ENCODE data around the gene FAT1. TPM values are rescaled to one million over a fixed set of nuclear protein-coding genes. Genes with fewer than 3 reads are reported as not detected.

FAT1 gene
- total RNA-seq = 100 to 1,000 TPM; 321 to 477 (median 380) TPM

- Histone ChIP-seq H3K4me1 (peaks cover 0 to 21% (median 8%) of the 10 kb centered on the region in 4 donors), H3K27ac (peak within 1 kb of the TSS; percentile 94 to 97 (median 96)), H3K36me3 (no peaks in the 10 kb centered on the region), H3K4me3 (peak within 1 kb of the TSS; percentile 70 to 96 (median 86)), H3K27me3 (peaks cover 13% of the 10 kb centered on the region), H3K9me3 (peaks cover 0 to 9% of the 10 kb centered on the region in 2 donors)
- WGBS, 2 donors (ENCODE audit: low coverage in 1 of 2) = 12% methylated on average over 98 of the region's 112 CpGs; no CpG with 5 or more reads in 1 of the 2 donors
- in situ Hi-C loops (cut with MboI; ENCODE audit: low pct_ligation_motif_present in 1 of 4, low pct_unique_long_range_greater_than_20kb in 1 of 4, low sequenced_read_pairs in 3 of 4) = no loop called here
- DNase-seq = peak; percentile 71
- intact Hi-C loops (cut with DNase I; ENCODE audit: low total_unique reads) = loop anchor here (5.0 kb wide), 1 partner anchor 46 kb away; no protein-coding TSS in a partner anchor
- TF ChIP-seq CTCF (IDR thresholded peaks at IDR 0.05) (no peak), POLR2A (IDR thresholded peaks at IDR 0.05) (peak; percentile 74), EP300 (IDR thresholded peaks at IDR 0.05; ENCODE audit: low read depth) (no peak), POLR2AphosphoS5 (IDR thresholded peaks at IDR 0.05) (peak; percentile 65 to 89 (median 72))
Observed at GRCh38 chr4:186723292-186724057, at the start of gene FAT1. Gene FAT1 (minus strand): TSS chr4:186723856. CDS start chr4:186709827, 14,029 bp downstream.

- H3K36me3 ChIP-seq = no peaks in the 10 kb centered on the region
- H3K27me3 ChIP-seq = no peaks in the 10 kb centered on the region
- no peaks in the 10 kb centered on the region for H3K9me3 ChIP-seq
- in situ Hi-C loops (cut with MboI; ENCODE audit: low pct_ligation_motif_present in 1 of 4, low pct_unique_long_range_greater_than_20kb in 1 of 4, low sequenced_read_pairs in 3 of 4) = no loop called here
- DNase-seq = no peak
- TF ChIP-seq POLR2A (IDR thresholded peaks at IDR 0.05) (no peak), EP300 (IDR thresholded peaks at IDR 0.05; ENCODE audit: low read depth) (no peak), CTCF (IDR thresholded peaks at IDR 0.05) (no peak), POLR2AphosphoS5 (IDR thresholded peaks at IDR 0.05) (no peak)
- no peak overlapping the region for H3K4me3 ChIP-seq
- H3K4me1 ChIP-seq = no peaks in the 10 kb centered on the region
- intact Hi-C loops (cut with DNase I; ENCODE audit: low total_unique reads) = no loop called here
- no peak overlapping the region for H3K27ac ChIP-seq
- 72 to 78% methylated on average over 12 of the region's 12 CpGs for WGBS, 2 donors (ENCODE audit: low coverage in 1 of 2)
Observed at GRCh38 chr4:186772936-186773487, 49.4 kb upstream of the FAT1 start.

GRCh38 chr4:186771624-186772023, 48.0 kb upstream of the FAT1 start:
- Histone ChIP-seq H3K4me1 (no peaks in the 10 kb centered on the region), H3K4me3 (no peak overlapping the region), H3K36me3 (no peaks in the 10 kb centered on the region), H3K9me3 (no peaks in the 10 kb centered on the region), H3K27ac (no peak overlapping the region), H3K27me3 (no peaks in the 10 kb centered on the region)
- intact Hi-C loops (cut with DNase I; ENCODE audit: low total_unique reads) = no loop called here
- DNase-seq = no peak
- TF ChIP-seq POLR2A (IDR thresholded peaks at IDR 0.05) (no peak), CTCF (IDR thresholded peaks at IDR 0.05) (no peak), EP300 (IDR thresholded peaks at IDR 0.05; ENCODE audit: low read depth) (no peak), POLR2AphosphoS5 (IDR thresholded peaks at IDR 0.05) (no peak)
- WGBS, 2 donors (ENCODE audit: low coverage in 1 of 2) = 56 to 86% methylated on average over 2 of the region's 2 CpGs
- in situ Hi-C loops (cut with MboI; ENCODE audit: low pct_ligation_motif_present in 1 of 4, low pct_unique_long_range_greater_than_20kb in 1 of 4, low sequenced_read_pairs in 3 of 4) = no loop called here

- Histone ChIP-seq H3K27me3 (no peaks in the 10 kb centered on the region), H3K4me1 (peaks cover 0 to 7% (median 2%) of the 10 kb centered on the region in 4 donors), H3K4me3 (no peak overlapping the region), H3K36me3 (no peaks in the 10 kb centered on the region), H3K27ac (no peak overlapping the region), H3K9me3 (no peaks in the 10 kb centered on the region)
- intact Hi-C loops (cut with DNase I; ENCODE audit: low total_unique reads) (no loop called here), in situ Hi-C loops (cut with MboI; ENCODE audit: low pct_ligation_motif_present in 1 of 4, low pct_unique_long_range_greater_than_20kb in 1 of 4, low sequenced_read_pairs in 3 of 4) (no loop called here)
- WGBS, 2 donors (ENCODE audit: low coverage in 1 of 2) = 83 to 89% methylated on average over 4 of the region's 4 CpGs
- TF ChIP-seq EP300 (IDR thresholded peaks at IDR 0.05; ENCODE audit: low read depth) = no peak
- no peak for TF ChIP-seq POLR2AphosphoS5 (IDR thresholded peaks at IDR 0.05)
- no peak for TF ChIP-seq POLR2A (IDR thresholded peaks at IDR 0.05)
- TF ChIP-seq CTCF (IDR thresholded peaks at IDR 0.05) = no peak
- DNase-seq = no peak
Observed at GRCh38 chr4:186770481-186771175, 47.0 kb upstream of the FAT1 start.
